ENCODE data around the gene GLP1R.

Gene GLP1R

GRCh38 chr6:39137245-39137644, 88.7 kb downstream of the GLP1R start:
- no peak for DNase-seq

Measured in COR-L47 (cell line).